Endometrium (tissue), 2 donors: ENCODE results near the gene PIK3AP1.
A peak's percentile ranks its signal among the peaks of the same experiment; 100 is the strongest.

Experiments used
- FAIRE-seq: peaks from 2 replicates; lab custom pipeline; 2012; peaks lifted over from hg19 to GRCh38; lab: Jason Lieb, UNC
- donor health status: control.
- donor health status: control.

The PIK3AP1 gene

GRCh38 chr10:96610817-96611216 is 109.5 kb downstream of the PIK3AP1 start:
- FAIRE-seq: no peak

- FAIRE-seq: no peak
Observed at GRCh38 chr10:96609510-96609909, 110.8 kb downstream of the PIK3AP1 start.

DNA sequence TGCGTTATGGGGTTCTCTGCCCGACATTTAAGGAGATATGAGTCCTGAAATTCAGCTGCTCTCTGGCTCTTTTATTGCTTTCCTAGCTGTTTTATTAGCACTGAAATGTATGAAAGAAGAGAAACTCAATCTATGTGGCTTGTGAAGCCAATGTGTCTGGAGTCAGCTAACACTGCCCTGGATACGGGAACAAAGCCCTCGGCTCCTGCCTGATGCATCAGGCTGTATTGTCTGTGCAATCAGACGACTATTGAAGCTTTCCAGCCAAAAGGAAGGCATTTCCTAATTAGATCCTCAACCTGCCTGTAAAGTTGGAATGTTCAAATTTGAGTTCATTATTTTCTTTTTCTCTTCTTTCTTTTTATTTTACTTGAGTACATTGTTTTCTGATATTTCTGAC is 111.5 kb downstream of the PIK3AP1 start:
- no peak for FAIRE-seq

DNA sequence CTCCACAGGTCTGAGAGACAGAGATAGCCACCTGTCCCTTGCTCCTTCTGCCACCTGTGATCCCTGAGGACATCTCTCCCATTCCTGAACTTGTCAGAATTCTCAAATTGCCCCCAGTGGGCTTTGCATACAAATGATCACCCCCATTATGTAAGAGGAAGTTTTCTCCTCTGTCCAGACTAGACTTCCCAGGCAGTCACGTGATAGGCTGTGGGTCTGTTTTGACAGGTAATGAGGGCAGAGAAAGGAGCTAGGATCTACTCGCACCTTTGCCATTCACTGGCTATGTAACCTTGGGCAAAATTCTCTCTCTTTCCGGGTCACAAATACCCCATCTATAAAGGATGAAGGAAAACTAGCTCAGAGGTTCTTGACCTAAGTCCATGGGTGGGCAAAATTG is 112.1 kb downstream of the PIK3AP1 start:
- FAIRE-seq: no peak

DNA sequence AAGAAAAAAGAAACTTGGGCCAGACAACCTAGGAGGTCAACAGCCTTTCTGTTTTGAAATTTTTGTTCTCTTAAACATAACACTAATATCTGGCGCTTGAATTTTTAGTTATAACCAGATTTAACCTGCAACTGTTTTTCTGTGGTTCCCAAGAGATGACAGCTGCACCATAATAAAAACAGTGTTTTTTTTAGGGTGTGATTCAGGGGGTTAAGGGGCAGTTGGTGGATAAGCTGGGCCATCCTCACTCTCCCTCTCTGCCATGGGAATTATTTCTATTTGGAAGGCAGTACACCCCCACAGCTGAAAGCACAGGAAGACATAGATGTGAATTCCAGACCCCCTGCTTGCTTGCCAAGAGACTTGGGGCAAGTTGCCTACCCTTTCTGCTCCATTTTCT is 113.4 kb downstream of the PIK3AP1 start:
- no peak for FAIRE-seq

- no peak for FAIRE-seq
Observed at GRCh38 chr10:96606216-96606615, 114.1 kb downstream of the PIK3AP1 start.

DNA sequence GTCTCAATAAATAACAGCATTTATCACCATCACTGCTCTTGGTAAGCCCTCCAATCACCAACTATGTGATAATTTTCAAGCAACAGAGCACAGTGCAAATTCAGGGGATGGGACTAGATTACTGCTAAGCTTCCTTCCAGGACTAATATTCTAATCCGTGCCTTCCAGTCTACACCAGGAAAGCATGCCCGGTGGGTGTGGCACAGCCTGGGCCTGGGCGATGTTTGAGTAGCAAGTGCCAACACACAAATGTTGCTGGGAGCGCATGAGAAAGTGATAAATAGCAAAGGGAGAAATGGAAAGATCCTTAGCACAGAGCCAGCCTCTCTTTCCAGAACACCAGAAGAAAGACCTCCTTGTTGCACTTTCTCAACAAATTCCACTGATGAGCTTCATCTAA is 120.0 kb downstream of the PIK3AP1 start:
- FAIRE-seq: no peak

GRCh38 chr10:96598846-96599245 is 121.5 kb downstream of the PIK3AP1 start:
- no peak for FAIRE-seq

GRCh38 chr10:96596422-96597407 is 123.6 kb downstream of the PIK3AP1 start:
- FAIRE-seq: no peak

DNA sequence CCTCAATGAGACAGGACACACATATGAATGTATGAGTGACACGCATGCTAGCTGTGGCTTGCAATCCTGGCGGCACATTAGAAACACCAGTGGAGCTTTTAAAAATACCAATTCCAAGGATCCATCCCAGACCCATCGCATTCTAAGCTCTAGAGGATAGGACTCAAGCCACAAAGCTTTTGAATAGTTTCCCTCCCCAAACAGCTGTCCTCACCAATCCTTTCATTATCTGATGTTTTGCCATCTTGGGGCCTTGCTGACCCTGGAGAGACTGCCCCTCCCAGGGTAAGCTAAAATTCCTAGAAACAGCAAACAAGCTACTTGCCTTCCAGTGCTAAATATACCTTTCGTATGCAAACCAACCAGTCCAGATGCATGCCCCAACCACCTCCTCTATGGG is 124.6 kb downstream of the PIK3AP1 start:
- no peak for FAIRE-seq

DNA sequence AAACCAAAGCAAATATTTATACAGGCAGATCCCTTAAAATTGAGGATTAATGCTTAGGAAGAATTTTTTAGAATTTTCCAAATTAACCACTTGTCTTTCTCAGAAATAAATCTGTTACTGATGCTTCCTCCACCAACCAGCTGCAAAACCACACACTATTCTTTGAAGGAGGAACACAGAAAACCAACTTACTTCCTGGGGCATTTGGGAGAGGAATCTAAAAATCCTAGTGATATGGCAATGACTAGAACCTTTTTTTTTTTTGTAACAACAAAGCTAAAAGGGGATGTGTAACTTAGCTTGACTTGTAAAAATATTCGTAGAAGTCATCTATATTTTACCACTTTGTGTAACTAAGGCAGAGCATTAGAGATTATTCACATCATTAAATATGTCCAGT is 128.4 kb downstream of the PIK3AP1 start:
- FAIRE-seq: no peak

DNA sequence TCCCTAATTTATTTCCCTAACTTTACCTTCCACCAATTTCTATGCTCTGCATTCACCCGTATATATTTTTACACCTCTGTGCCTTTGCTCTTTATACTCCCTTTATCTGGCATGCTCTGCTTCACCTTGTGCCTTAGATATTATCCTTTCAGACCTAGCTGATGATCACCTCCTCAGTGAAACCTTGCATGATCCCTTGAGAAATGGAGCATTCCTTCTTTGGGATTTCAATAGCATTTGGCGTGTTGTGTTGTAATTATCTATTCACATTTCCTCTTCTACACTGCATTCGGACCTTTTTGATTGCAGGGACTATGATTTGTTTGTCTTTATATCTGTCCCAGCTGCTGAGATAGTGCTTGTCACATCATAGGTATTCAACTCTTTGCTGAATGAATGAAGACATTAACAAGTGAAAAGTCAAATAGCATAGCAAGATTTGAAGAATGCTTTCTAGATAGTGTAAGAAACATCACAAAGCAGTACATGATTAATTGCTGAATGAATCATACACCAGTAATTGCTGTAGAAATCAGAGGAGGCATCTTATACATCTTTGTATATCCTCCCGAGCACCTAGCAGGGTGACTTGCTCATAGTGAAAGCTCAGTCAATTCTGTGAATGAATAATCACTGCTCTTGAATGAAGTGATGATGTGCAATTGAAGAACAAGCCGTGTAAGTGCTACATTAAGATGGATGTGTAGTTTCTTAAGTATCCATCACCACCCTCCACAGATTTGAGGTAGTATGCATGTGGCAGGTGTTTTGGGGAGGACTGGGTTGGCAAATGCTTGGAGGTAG is 131.5 kb downstream of the PIK3AP1 start:
- no peak for FAIRE-seq

DNA sequence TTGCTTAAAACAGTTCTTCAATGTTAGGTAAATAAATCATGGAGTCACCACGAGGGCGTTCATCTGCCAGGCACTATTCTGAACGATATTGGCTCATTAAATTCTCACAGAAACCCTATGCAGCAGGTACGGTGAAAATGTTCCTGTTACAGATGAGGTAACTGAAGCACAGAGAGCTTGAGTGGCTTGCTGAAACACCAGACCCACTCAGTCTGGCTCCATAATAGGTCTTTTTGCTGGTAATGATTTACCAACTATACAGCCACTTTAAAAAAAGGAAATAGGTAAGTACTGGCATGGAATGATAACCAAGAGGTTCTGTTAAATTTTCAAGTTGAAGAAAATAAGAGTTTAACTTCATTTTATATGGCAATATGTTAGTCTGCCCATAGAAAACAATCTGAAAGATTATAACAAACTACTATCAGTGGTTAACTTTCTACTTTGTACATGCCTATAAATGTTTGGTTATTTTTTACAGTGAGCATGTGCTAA is 132.2 kb downstream of the PIK3AP1 start:
- FAIRE-seq: no peak

DNA sequence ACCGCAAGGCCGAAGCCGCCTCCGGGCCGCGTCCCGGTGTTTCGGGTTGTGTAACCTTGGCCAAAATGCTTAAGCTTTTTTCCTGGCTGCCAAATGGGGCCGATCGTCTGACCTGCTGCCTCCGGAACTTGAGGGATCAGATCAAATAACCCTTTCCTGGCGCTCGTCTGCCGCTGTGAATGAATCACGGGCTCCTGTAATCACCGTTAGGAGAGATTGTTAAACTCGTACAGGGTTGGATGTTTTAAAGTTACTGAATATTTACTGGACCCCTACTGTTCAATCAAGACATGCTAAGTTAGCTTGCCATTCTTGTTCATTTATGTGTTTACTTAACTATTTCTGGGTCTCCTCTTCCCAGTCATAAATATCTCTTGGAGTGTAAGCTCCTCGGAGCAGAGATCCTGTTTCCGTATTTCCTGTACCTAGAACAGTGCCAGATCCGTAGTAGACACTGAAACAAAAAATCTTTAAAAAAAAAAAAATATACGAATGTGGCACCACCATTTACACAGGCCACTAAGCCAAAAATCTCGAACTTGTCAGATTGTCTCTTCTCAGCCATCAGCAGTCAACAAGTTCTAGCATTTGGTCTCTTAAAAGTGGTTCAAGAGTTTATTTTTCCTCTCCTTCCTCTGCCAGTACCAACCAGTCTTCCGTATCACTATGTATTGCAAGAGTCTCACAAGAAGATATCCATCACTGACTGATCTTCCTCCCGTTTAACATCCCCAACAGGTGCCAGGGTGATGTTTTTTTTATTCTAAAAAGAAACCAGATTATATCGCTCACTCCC is 132.9 kb downstream of the PIK3AP1 start:
- no peak for FAIRE-seq

- FAIRE-seq: no peak
Observed at GRCh38 chr10:96586419-96587263, 133.7 kb downstream of the PIK3AP1 start, which contains the start of gene TM9SF3. Gene TM9SF3 (minus strand): TSS chr10:96587012. CDS start chr10:96586835, 177 bp downstream.

DNA sequence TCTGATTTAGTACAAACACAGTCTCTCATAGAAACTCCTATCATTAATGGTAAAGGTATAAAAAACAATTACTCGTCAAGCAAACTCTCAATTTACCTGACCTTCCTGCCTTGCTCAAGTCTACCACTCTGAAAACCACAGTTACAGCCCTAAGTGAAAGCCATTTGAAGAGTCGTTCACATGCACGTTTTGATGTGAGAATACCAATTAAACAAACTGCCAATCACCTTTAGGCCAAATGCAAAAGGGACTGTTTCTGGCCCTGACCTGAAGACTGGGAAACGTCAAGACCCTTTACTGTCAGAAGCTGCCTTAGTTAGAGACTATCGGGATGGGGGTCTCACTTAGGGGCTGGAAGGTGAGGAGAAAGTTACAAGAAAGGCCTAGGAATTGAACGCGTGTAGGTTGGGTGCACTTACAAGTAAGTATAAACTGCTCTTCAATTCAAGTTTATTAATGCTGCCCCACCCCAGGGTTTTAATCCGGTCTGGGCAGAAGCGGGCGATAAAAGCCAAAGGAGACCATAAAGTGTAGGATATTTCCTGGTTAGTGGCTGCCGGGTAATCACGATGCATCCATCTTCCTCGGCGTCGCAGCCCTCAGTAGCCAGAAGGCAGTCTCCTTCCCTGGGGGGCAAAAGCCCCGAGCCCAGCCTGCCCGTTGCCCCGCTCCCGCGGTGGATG is 134.4 kb downstream of the PIK3AP1 start:
- no peak for FAIRE-seq

GRCh38 chr10:96584474-96584873 is 135.8 kb downstream of the PIK3AP1 start:
- no peak for FAIRE-seq

DNA sequence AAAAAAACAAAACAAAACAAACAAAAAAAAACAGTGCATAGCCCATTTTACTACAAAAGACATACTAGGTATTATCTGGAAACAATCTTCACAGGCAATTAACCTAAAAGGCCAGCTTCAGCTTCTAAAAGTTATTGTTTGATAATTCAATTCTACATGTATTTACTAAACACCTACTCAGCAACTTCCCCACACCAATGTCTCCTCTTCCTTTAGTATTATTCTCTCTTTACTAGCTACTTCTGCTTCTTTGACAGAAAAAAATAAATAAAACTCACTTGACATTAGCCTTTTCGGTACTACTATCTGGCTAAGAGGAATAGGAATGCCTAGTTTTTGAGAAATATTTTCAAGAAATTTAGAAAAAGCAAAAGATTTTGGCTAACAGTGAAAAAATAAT is 136.3 kb downstream of the PIK3AP1 start:
- FAIRE-seq: no peak

- peak; percentile 54 for FAIRE-seq
Observed at GRCh38 chr10:96579133-96579532, 141.2 kb downstream of the PIK3AP1 start.

DNA sequence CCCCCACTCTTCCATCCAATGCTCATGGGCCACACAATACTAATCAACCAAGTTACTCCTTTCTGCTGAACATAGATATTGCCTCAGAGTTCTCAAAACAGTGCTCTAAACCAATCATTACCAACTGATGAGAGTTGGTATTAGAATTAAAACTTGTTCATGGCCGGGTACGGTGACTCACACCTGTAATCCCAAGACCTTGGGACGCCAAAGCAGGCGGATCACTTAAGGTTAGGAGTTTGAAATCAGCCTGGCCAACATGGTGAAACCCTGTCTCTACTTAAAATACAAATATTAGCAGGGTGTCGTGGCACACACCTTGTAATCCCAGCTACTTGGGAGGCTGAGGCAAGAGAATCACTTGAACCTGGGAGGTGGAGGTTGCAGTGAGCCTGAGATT is 141.7 kb downstream of the PIK3AP1 start:
- FAIRE-seq: no peak
